Hepatocyte (in vitro differentiated cells): ENCODE data around the gene SYCN.

Experiments
- EZH2 ChIP-seq: fragments of 200-600 bp; sonication (generic); IDR thresholded peaks from 2 replicates; pipeline ENCODE4 v1.6.1; 2016; ENCODE audit warnings: antibody characterized with exemption, mild to moderate bottlenecking, borderline replicate concordance
- EZH2phosphoT487 ChIP-seq: fragments of 200-600 bp; sonication (generic); IDR thresholded peaks from one replicate; pipeline ENCODE4 v1.6.1; 2018; ENCODE audit warnings: antibody characterized with exemption, mild to moderate bottlenecking, low read depth, moderate library complexity; ENCODE audit not compliant: unreplicated experiment, severe bottlenecking
- TF ChIP-seq, protein P1 (sequence below): fragments of 200-600 bp; sonication (generic); IDR thresholded peaks from 2 replicates; pipeline ENCODE4 v1.5.1; 2016; ENCODE audit warnings: antibody characterized with exemption, mild to moderate bottlenecking; ENCODE audit not compliant: poor library complexity

DNA sequence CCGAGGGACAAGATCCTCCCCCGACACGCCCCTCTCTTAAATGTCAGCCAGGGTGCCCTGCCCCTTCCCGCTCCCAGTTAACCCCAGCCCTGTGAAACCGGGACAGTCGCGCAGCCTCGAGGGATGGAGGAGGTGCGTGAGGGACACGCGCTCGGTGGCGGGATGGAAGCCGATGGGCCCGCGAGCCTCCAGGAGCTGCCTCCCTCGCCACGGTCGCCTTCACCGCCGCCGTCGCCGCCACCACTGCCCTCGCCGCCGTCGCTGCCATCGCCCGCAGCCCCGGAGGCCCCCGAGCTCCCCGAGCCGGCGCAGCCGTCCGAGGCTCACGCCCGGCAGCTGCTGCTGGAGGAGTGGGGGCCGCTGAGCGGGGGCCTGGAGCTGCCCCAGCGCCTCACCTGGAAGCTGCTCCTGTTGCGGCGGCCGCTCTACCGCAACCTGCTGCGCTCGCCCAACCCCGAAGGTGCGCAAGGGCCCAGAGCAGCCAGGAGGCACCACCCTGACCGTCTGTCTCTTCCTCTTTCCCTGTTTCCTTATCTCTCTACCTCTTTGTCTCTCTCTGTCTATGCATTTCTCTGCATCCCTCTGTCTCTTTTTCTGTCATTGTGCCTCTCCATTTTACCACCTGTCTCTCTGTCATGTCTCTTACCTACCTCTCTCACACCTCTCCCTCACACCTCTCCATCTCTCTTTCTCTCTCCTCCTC is 7.1 kb downstream of the SYCN start, which contains the start of gene NCCRP1:
- peak; percentile 46 for TF ChIP-seq EZH2
- TF ChIP-seq, protein P1, sequence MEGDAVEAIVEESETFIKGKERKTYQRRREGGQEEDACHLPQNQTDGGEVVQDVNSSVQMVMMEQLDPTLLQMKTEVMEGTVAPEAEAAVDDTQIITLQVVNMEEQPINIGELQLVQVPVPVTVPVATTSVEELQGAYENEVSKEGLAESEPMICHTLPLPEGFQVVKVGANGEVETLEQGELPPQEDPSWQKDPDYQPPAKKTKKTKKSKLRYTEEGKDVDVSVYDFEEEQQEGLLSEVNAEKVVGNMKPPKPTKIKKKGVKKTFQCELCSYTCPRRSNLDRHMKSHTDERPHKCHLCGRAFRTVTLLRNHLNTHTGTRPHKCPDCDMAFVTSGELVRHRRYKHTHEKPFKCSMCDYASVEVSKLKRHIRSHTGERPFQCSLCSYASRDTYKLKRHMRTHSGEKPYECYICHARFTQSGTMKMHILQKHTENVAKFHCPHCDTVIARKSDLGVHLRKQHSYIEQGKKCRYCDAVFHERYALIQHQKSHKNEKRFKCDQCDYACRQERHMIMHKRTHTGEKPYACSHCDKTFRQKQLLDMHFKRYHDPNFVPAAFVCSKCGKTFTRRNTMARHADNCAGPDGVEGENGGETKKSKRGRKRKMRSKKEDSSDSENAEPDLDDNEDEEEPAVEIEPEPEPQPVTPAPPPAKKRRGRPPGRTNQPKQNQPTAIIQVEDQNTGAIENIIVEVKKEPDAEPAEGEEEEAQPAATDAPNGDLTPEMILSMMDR = no peak
- TF ChIP-seq EZH2phosphoT487 = no peak
